Fibroblast of skin of right biceps (primary cell): ENCODE data around the gene CNGB1.
"Not testable (repeated sequence)": the region's sequence is repeated elsewhere in the genome, so short reads cannot be mapped to it uniquely, and the experiment has no call there.

ENCODE experiments used
- DNase-seq: peaks from one replicate; pipeline ENCODE4 v3.0.0-alpha.2; 2013

Gene CNGB1

DNA sequence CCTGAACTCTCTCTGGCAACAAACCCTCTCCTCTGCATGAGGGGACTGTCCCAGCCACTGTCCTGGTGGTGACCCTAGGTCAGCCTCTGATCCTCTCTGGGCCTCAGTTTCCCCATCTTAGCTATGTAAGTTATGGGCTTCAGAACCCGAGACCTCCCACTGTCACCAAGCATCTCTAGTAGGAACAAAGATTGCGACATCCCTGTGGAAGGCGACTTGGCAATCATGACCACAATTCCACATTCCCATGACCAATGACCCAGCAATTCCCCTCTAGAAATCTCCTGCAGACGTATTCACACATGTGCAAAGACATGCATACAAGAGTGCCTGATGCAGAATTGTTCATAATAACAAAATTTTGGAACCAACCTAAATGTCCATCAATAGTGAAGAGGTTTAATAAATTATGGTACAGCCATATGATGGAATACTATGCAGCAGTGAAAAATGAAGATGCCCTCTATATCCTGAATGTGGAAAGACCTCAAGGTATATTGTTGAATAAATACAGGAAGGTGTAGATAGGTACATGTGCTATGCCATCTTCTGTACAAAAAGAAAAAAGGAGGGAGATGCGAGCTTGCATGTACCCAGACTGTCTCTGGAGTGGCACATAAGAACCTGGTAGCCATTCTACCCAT lies 21.2 kb downstream of the CNGB1 start:
- no peak for DNase-seq

DNA sequence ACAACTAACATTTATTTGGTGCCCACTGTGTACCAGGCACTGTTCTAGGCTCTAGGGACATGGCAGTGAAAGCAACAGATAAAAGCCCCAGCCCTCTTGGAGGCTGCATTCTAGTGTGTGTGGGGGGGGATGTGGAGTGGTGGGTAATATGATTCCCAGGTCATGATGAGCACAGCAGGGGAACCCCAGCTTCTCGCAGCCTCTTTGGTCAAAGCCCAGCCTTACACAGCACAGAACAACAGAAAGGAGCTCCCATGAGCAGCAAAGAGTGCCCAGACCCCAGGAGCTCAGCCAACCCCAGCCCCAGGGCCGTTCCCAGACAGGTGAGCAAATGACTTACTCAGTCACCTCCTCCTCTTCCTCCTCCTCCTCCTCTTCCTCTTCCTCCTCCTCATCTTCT lies 21.9 kb downstream of the CNGB1 start:
- DNase-seq, result no peak

DNA sequence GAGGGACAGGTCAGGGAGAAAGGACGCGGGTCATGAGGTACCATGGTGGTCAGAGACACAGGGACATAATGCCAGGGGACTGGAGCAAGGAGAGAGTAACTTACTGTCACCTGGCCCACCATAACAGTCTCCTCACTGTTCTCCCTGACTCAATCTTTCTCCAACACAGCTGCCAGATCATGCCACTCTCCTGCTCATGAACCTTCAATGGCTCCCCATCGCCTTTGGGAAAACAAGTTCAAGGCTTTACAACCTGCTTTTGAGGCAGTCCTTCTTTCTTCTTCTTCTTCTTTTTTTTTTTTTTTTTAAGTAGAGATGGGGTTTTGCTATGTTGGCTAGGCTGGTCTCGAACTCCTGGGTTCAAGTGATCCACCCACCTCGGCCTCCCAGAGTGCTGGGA lies 22.9 kb downstream of the CNGB1 start:
- no peak for DNase-seq

DNA sequence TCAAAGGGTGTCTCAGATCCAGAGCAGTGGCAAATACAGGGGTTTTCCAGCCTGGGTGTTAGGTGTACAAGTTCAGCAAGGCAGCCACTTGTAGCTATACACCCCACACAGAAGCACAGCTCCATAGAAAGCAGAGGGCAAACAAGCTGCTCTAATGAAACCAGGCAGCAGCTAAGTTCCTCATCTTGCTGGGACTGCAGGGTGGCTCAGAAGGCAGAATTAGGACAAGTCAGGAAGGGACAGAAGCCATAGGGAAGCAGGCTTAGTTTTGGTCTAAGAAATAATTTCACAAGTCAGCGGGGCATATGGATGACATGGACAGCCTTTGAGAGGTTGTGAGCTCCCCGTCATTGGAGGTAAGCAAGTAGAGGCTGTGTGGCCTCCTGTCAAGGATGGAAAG lies 23.7 kb downstream of the CNGB1 start:
- DNase-seq, result no peak

DNA sequence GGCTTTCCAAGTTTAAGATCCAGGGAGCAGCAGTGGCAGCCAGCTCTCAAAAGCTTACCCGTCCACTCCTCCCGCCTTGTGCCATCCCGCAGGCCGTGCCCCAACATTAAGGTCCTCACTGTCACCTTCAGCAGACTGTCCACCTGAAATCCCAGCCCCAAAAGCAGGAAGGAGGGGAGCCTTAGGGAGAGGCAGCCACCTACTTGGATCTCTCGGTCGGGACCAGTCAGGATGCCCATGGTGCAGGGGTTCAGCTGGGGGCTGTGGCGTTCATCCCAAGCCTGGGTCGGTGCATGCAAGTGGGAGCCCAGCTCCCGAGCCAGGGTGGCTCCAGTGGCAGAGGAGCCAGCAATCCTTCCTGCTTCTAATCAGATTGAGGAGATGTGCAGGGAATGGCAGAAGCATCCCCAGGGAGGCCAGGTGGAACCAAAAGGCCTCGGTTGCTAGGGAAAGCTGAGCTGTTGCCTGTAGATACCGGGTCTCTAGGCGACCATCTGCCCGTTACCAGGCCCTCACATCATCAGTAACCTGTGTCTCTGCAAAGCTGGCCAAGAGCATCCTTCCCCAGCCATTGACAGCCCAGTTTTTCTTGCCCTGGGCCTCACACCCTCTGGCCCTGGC lies 24.6 kb downstream of the CNGB1 start:
- DNase-seq, result no peak

DNA sequence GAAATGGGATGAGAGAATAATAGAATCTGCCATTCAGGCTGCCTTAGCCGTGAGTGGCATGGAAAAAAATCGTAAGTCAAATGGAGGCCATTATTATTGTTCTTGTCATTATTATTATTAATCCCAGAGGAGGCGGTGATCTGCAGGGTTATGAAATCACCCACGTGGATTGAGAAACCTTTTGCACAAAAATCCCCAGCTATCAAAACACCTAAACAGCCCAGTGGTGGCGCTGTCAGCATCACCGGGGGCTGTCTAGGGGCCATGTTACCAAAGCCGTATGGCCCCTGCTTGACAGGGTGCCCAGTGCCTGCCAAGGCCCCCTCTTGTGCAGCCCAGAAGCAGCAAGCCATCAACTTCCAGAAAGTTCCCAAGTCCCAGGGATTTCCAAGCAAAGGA lies 25.2 kb downstream of the CNGB1 start:
- no peak for DNase-seq

DNA sequence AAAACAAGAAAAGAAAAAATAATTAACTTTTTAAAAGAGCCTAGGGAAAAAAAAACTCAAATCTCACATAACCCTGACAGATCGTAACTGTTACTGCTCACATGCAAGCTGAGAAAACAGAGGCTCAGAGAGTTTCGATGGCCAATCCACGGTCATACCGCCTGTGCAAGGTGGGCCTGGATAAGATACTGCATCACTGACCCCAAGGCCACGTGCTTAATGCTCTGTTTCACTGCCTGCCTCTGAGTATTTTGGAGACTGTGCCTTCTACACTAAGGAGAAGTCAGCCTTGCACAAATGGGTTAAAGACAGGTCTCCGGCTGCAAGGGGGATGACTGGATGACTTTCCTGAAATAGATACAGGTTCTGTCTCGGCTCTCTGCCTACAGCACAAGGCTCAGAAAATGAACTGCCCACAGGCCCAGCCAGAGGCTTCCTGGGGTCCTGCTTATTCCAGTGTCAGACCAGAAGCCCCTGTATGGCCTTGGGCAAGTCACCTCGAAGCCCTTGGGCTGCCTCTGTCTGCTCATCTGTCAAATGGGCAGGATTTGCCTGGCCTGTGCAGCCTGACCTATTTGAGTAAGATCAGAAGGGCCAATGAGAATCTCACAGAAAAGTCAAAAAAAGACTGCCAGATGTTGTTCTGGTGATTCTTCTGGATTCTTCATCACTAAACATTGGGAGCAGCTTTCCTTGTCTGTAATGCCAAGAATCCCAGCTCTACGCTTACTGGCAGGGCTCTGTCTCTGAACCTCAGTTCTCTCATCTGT lies 25.8 kb downstream of the CNGB1 start:
- DNase-seq, result no peak

DNA sequence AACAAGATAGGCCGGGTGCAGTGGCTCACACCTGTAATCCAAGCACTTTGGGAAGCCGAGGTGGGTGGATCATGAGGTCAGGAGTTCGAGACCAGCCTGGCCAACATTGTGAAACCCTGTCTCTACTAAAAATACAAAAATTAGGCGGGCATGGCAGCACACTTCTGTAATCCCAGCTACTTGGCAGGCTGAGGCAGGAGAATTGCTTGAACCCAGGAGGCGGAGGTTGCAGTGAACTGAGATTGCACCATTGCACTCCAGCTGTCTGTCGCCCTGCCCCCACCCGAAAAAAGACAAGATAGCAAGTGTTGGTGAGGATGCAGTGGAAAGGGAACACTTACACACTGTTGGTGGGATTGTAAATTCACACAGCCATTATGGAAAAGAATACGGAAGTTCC lies 27.5 kb downstream of the CNGB1 start:
- DNase-seq, result not testable (repeated sequence)

DNA sequence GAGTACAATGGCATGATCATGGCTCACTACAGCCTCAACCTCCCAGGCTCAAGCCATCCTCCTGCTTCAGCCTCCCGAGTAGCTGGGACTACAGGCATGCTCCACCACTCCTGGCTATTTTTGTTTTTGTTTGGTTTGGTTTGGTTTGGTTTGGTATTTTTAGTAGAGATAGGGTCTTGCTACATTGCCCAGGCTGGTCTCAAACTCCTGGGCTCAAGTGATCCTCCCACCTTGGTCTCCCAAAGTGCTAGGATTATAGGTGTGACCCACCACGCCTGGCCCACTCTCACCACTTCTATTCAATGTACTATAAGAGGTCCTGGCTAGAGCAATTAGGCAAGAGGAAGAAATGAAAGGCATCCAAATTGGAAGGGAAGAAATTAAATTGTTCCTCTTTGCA lies 29.0 kb downstream of the CNGB1 start:
- not testable (repeated sequence) for DNase-seq

DNA sequence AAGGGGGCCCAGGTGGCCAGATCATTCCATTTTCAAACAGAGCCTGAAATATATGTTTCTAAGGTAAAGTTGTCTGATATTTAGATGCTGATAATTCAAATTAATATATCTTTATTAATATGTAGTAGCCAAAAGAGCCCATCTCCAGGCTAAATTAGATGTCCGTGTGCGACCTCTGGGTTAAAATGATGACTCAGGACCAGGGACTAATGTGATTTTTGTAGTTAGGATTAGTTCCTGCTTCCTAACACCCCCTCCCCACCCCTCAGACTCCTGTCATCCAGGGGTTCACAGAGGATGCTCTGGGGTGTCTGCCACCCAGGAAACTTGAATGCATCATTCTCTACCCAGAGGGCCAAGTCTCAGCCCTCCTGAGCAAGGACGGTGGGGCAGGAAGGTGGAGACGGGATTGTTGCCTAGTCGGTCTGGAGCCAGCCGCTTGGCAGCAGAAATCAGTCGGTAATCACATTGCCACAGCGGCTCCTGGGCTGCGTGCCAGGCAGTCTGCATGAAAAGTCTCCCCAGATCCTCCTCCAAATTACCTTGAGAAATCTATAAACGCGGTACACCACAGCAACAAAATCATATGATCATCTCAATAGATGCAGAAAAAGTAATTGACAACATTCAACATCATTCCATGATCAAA lies 29.8 kb downstream of the CNGB1 start:
- peak; percentile 10 for DNase-seq

DNA sequence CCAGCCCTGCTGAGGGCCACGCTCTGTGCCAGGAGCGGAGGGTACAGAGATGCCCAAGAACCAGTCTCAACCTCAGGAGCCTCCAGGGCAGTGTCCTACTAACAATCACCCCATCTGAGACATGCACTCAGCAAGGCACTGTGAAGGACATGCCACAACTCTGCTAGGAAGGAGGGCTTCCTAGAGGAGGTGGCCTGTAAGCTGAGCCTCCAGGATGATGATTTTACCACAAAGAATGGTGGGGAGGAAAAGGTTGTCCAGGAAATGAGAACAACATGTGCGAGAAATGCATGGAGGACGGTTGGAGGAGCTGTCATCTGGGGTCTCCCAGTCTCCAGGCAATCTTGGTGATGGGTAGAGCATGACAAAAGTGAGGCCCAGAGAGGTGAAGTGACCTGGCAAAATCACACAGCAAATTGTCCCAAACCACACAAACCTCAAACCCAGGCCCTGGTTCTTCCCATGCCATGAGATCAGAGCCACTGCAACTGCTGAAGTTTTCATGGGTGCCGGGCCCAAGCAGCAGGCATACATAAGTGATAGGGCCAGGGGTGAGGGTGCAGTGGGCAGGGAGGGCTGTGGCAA lies 30.5 kb downstream of the CNGB1 start:
- DNase-seq, result peak; percentile 5

DNA sequence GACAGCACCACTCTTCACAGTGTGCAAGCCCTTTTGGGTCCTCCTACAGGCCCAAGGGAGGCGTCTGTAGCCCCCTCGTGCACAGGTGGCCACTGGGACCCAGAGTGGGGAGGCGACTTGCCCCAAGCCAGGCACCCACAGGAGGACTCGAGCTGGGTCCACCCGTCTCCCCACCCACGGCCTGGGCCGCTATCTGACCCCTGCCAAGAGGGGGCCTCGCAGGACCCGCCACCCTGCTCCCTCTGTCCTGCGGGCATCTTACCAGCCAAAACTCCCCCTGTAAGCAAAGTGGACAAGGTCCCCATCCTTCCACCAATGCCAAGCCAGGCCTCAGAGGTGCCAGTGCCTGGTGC lies 31.1 kb downstream of the CNGB1 start:
- no peak for DNase-seq

DNA sequence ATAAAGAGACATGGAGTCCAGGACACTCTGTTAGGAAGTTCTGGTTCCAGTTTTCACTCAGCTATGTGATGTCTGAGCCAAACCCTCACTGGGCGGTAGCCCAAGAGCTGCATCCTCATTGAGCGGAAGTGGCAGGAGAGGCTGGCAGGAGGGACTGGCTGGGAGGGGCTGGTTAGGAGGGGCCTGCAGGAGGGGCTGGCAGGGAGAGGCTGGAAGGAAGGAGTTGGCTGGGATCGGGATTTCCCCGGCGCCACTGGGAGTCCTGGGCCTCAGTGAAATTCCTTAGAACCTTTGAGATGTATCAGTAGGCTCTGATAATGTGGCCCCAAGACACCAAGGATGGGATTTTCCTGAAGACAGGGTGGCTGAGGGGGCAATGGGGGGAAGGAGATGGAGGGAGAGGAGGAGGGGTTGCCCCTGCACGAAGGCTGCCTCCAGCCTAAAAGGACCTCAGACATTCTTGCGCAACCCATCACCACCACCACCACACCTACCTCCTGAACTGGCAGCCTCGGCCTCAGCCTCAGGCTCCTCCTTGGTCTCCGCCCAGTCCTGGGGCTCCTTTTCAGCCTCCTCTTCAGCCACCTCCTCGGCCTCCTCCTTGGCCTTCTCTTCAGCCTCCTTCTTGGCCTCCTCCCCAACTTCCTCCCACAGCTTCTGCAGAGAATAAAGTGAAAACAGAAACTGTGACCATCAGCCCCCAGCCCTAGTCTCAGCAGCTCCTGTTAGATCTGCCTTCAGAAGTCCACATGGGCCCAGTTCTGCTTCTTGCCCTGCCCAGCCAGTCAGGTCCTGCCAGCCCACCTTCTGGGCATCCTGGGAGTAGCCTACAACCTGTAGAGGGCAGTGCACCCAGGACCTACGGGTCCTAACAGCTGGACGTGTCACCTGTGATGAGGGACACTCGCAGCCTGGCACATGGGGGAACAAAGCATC lies 31.7 kb downstream of the CNGB1 start:
- peak; percentile 59 for DNase-seq

DNA sequence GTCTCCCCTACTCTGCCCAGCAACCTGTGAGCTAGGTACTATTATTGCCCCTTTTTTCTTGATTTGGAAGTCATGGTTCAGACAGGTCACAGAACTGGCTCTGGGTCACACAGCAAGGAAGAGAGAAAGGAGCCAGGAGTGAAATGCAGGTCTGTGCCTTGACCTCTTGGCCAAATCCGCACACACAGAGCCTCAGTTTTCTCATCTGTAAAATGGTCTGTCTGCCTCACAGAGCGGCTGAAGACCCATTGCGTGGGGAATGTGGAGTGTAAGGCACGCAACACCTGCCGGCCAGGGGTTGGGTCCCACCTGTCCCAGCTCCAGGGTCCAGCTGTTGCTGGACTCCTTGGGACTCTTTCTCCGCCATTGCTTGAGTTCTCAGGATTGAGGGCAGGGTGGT lies 32.4 kb downstream of the CNGB1 start:
- DNase-seq, result no peak

DNA sequence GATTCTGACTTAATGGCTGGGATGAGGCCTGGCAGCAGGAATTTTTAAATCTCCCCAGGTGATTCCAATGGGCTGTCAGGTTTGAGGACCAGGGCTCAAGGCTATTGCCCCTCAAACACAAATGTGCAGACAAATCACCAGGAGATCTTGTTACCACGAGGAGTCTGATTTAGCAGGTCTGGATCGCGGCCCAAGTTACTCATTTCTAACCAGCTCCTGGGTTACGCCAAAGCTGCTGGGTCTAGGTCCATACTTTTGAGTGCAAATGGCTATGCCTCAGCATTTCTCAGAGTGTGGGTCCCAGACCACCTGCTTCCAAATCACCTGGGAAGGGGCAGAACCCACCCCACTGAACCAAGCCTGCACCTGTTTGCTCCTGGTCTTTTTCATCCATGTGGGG lies 33.1 kb downstream of the CNGB1 start:
- DNase-seq, result no peak

DNA sequence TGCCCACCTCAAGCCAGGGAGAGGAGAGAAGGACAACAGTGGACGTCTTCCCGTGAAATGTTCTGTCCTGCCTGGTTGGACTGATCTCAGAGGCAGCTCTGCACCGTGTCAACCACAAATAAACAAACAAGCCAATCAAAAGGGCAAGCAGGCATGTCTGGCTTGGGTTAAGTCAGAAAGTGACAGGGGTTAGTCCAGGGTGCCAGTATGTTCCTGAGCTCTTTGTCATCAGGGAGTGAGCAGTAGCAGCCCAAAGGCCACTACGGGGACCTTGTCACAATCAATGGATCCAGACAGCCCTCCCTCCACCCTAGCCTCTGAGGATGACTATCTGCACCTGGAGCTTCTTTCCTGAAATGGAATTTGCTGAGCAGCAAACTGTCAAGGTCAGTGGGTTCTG lies 35.0 kb downstream of the CNGB1 start:
- DNase-seq, result no peak

DNA sequence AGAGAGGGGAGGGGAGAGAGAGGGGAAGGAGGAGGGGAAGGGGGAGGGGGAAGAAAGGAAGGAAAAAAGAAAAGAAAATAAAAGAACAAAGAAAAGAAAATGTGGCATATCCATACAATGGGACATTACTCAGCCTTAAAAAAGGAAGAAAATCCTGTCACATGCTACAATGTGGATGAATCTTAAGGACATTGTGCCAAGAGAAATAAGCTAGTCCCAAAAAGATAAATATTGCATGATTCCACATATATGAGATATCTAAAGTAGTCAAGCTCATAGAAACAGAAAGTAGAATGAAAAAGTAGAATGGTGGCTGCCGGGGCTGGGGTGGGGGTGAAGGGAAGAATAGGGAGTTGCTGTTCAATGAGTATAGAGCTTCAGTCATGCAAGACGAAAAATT lies 40.4 kb downstream of the CNGB1 start:
- DNase-seq, result no peak

DNA sequence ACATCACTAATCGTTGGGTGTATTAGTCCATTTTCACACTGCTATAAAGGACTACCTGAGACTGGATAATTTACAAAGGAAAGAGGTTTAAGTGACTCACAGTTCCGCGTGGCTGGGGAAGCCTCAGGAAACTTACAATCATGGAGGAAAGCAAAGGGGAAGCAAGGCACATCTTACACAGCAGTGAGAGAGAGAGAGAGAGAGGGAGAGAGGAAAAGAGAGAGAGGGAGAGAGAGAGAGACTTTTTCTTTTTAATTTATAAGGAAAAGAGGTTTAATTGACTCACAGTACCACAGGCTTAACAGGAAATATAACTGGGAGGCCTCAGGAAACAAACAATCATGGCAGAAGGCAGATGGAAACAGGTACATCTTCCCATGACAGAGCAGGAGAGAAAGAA lies 41.7 kb downstream of the CNGB1 start:
- DNase-seq, result no peak

DNA sequence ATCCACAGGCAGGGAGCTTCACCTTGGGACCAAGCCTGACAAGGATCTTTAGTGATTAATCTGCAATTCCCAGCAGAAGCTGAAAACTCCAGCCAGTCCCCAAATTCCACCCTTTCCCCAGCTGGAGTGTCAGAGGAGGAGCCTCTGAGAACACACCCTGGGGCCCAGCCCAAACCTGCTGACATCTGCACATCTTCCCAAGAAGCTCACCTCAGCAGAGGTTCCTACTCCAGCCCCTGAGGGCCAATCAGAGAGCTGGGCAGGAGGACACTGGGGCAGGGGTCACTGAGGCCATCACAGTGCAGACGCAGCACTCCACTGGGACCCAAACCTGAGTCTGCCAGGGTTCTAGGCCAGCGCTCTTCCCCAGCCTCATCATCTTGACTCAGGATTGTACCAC lies 44.9 kb downstream of the CNGB1 start:
- no peak for DNase-seq

DNA sequence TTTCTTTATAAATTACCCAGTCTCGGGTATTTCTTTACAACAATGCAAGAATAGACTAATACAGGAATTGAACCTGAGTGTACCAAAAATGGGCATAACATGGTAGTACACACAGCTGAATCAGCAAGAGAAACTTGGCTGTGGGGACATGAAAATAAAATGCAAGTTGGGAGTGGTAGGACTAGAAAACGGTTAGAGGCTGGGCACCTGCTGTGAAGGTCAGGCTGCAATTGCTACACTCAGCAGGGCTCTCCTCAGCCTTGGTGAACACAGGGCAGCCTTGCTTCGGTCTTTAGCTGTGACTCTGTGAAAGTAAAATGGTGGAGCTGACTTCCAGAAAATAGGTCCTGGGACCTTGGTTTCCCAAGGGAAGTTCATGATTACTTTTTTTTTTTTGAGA lies 45.6 kb downstream of the CNGB1 start:
- no peak for DNase-seq

DNA sequence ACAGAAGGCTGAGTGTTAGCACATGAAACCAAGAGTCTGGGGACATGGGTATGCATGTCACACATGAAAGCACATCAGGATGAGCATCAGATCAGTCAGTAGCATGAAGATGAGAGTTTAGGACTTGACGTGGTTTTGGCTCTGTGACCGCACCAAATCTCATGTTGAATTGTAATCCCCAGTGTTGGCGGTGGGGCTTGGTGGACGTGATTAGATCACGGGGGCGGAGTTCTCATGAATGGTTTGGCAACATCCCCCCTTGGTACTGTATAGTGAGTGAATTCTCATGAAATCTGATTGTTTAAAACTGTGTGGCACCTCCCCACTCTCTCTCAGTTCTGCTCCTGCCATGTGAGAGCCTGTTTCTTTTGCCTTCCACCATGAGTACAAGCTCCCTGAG lies 46.4 kb downstream of the CNGB1 start:
- DNase-seq, result no peak

DNA sequence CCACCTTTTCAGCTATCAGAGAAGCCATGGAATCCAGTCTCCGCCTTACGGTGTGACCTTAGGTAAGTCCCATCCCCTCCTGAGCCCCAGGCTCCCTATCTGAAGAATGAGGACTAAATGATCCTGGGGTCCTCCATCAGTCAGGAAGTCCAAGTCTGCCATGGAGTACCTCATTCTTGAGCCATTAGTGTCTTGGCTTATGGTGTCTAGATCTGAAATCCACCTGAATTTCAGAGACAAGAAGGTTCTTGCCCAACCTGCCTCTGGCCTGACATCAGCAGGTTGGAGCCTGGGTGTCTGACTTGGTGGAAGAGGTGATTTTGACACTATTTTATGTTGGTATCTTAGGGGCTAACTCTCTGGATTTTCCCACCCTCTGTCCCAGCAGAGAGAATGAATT lies 47.1 kb downstream of the CNGB1 start:
- DNase-seq, result no peak

DNA sequence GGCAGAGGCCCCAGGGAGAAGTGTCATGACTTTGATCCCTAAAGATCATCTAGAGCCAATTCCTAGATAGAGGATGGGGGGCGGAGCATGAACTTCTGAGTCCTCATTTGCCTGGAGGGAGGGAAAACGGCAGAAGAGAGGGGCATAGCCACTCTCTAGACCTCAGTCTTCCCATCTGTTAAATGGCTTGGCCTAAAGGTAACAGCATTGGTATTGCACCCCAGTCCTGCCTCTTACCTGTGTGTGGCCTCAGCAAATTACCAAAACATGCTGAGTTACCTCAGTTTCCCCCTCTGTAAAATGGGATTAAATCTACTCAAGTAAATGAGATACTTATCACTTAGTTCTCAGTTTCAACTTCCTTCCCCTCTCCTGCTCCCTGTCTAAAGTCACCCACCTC lies 47.5 kb downstream of the CNGB1 start:
- DNase-seq, result no peak
